ENCODE data around the gene MSH2.
"Not testable (repeated sequence)": the region's sequence is repeated elsewhere in the genome, so short reads cannot be mapped to it uniquely, and the experiment has no call there.

The MSH2 gene

DNA sequence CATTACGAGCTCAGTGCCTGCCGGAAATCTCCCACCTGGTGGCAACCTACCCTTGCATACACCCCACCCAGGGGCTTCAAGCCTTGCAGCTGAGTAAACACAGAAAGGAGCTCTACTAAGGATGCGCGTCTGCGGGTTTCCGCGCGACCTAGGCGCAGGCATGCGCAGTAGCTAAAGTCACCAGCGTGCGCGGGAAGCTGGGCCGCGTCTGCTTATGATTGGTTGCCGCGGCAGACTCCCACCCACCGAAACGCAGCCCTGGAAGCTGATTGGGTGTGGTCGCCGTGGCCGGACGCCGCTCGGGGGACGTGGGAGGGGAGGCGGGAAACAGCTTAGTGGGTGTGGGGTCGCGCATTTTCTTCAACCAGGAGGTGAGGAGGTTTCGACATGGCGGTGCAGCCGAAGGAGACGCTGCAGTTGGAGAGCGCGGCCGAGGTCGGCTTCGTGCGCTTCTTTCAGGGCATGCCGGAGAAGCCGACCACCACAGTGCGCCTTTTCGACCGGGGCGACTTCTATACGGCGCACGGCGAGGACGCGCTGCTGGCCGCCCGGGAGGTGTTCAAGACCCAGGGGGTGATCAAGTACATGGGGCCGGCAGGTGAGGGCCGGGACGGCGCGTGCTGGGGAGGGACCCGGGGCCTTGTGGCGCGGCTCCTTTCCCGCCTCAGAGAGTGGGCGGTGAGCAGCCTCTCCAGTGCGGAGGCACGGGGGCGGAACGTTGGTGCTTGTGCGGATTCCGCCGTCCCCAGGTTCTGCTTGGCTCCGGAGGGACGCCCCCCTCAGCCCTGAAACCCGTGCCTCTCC lies at the start of gene MSH2:
Gene MSH2 (plus strand): TSS at position 352 of the 804 bp plus-strand sequence. CDS start 36 bp downstream, at position 388.
- DNase-seq, result peak; percentile 90

DNA sequence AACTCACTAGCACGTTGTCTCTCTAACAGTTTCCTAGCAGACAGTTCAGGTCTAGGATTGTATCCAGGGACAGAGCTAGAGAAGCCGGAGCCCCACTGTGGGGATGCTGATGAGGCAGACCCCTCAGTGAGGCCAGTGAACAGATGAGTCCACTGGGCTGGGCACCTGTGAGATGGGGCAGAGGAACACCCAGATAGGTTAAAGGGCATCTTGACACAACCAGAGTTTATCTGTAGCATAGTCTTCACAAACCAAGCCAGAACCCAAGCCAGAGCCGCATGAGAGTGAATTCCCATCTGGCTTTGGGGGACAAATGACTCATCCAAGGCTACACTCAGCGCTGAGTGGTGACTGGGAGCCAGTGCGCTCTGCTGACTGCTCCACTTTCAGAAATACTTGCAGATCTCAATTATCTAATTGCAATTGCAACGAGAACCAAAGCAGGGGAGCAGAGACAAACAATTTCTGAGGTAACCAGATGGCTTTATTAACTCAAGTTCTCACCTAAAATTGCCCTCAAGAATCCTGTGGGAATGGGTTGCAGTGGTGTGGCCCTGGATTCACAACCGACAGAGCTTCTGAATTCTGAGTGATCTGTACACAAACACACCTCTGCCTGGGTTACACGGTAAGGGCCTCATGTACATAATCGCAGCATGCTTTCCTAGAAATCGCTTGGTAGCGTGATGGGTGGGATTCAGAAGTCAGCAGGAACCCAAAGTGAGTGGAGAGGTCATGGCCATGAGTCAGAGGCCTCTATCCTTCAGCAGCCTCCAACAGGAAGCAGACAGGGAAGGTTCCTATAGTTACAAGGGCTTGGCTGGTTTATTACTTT lies 48.7 kb upstream of the MSH2 start:
- DNase-seq, result no peak

DNA sequence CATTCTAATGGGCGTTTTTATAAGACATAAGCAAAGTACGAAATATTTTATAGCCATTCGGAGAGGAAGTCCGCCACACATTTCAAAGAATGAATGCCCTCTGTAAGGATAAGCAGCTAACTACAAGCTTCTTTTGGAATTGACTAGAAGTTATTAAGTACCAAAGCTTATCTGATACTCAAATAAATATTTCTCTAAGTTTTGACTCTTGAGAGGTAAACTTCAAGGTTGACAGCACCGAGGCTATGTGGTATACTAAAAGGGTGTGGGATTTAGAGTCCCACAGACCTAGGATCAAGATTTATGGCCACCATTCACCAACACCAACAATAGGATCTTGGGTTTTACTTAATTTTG lies 48.1 kb upstream of the MSH2 start:
- DNase-seq, result no peak

DNA sequence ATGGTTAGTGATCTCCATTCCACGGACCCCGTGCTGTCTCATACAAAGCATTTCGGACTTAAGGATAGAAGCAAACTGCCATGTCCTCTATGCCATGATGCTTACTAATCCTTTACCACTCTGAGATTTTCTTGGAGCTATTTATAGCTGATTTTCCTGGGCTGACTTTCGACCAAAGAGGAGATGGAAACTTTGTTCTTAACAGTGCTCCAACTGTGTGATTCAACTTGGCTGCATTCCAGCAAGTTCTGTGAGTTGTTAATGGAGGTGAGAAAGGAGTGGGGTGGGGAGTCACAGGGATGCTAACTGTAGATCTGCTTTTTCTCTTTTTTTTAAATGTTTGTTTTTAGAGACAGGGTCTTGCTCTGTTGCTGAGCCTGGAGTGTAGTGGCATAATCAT lies 45.5 kb upstream of the MSH2 start:
- DNase-seq, result no peak

DNA sequence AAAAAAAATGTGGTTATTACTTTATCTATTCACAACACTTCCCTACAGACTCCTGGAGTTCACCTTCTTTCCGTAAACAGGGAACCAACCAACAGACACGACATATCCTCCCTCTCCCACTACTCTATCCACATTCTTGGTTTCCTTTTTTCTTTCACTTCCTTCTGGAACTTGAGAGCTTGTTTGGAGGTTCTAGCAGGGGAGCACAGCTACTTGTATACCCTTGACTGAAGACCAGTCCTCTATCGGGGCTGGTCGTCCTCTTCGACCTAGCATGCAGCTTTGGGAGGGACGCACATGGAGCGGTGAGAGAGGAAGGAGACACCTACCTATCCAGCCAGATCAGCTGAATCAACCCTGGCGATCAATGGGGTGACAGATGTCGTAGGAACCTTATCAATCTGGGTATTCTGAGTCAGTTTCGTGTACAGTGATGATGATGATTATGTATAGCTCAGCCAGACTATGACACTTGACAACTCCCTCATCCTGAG lies 43.5 kb upstream of the MSH2 start:
- DNase-seq, result no peak

DNA sequence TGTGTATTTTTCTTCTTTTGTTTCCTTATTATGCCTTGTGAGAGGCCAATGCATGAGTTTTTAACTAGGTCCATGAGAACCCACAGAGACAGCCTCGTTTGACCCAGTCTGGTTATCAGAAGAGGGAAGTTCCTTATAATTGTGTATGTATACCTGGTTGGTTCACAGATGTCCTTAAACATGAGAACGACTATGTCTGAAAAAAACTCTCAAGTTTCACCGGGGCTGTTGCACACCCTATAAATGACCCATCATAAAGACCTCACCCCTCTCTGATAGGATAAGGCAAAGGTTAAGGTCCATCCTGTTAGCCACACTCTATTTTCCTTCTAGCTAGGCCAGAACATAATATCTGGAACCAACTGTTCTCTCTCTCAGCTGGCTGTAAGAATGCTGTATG lies 42.7 kb upstream of the MSH2 start:
- DNase-seq, result no peak

DNA sequence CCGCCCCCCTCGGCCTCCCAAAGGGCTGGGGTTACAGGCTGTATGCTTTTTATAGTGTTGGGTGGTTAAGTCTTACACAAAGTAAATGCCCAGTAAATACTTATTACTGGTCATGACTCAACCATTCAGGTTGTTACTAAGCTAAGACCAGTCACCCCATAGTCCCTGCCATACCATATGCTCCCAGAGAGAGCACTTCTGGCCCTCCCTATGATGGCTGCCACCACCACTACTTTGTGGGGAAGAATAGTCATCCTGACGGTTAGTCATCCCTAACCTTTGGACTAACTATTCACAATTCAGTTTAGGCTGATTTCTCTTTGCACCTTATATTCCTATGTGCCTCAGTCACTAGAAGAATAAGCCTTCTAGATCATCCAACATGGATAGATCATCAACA lies 42.0 kb upstream of the MSH2 start:
- no peak for DNase-seq

DNA sequence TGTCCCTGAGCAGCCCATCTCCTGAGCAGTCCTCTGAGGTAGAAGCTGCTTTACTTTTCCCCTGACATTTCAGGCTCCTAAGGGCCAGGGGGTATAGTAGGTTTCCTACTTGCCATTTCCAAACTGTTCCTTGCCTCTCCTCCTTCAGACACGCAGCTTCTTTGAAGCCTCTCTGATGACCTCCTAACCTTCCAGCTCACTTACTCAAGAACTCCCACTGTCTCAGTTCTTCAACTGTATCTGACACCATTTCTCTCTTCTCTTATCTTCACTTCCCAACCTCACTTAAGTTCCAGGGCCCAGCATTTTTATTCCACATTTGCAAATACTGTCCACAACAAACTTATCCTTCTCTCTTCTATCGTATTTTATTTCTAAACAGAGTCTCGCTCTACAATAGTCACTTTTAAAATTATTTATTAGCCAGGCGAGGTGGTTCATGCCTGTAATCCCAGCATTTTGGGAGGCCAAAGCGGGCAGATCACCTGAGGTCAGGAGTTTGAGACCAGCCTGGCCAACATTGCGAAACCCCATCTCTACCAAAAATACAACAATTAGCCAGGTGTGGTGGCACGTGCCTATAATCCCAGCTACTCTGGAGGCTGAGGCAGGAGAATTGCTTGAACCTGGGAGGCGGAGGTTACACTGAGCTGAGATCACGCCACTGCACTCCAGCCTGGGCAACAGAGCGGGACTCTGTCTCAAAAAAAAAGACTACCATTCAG lies 41.3 kb upstream of the MSH2 start:
- not testable (repeated sequence) for DNase-seq

DNA sequence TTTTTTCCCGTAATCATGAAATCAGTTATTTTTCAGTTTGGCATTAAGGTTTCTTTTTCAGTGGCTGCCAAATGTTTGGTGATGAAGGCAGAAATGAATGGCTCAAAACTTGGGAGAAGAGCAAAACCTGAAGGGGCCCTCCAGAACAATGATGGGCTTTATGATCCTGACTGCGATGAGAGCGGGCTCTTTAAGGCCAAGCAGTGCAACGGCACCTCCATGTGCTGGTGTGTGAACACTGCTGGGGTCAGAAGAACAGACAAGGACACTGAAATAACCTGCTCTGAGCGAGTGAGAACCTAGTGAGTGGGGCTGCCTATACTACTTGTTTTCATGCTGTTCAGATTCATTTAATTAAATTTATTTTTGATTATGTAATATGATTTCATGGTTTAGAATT lies 29.2 kb upstream of the MSH2 start:
- DNase-seq, result peak; percentile 40

DNA sequence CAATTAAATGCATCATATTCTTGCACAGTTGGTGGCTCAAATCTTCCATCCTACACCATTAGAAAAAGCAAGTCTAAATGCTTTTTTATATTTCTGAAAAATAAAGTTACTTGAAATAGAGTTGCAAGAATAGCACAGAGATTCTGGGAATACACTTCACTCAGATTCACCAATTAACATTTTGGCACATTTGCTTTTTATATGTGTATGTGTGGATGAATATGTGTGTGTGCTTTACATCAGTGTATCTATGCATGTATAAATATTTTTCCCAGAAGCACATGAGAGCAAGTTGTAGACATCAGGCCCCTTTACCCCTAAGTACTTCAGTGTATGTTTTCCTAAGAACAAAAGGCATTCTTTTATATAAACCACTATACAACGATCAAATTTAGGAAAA lies 27.6 kb upstream of the MSH2 start:
- DNase-seq, result no peak

DNA sequence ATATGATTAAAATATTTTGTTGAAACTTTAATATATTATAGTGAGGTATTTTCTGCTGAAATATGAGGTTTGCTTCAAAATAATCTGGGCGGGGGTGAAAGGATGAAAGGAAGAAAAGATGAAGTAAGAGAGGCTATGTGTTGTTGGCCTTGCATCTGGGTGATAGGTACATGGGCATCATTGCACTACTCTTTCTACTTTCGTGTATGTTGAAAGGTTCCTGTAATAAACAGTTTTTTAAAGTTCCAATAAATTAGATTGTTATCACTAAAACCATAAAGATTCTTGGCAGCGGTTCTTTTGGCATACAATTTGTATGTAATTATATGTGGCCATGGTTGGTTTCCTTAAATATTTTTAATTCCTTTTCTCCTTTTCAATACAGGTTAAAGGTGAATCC lies 23.6 kb upstream of the MSH2 start:
- no peak for DNase-seq

DNA sequence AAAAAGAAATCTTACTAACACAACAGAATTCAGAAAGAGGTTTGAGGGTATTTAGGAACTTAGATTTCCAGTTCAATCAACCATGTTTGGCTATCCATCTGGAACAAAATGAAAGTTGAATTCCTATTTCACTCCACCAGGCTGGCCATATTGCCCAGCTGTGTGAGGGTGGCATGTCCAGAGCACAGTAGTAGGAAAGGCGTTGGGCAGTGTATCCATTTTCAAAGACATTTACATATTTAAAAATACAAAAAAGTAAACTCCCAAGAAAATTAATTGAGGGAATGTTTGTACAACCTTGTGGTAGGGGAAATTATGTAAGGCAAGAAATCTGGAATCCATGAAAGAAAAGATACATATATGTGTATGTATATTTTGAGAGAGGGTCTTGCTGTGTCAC lies 21.5 kb upstream of the MSH2 start:
- DNase-seq, result no peak

DNA sequence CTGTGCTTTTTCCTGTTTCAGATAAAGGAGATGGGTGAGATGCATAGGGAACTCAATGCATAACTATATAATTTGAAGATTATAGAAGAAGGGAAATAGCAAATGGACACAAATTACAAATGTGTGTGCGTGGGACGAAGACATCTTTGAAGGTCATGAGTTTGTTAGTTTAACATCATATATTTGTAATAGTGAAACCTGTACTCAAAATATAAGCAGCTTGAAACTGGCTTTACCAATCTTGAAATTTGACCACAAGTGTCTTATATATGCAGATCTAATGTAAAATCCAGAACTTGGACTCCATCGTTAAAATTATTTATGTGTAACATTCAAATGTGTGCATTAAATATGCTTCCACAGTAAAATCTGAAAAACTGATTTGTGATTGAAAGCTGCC lies 16.4 kb upstream of the MSH2 start:
- DNase-seq, result no peak

DNA sequence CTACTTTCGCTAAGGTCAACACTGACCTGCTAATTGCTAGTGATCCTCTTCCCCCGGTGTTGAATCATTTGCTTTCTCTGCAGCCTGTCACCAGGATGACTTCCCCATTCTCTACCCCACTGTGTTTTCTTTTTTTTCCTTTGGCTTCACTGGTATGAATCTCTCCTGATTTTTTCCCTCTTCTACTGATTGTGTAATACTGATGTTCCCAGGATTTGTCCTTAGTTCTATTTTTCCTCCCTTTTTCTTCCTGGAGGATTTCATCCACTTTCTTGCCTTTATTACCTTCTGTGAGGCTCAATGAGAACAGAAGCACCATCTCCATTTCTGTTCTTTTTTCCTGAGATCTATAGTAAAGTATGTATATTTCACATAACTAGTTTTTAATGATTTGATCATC lies 14.1 kb upstream of the MSH2 start:
- DNase-seq, result no peak

DNA sequence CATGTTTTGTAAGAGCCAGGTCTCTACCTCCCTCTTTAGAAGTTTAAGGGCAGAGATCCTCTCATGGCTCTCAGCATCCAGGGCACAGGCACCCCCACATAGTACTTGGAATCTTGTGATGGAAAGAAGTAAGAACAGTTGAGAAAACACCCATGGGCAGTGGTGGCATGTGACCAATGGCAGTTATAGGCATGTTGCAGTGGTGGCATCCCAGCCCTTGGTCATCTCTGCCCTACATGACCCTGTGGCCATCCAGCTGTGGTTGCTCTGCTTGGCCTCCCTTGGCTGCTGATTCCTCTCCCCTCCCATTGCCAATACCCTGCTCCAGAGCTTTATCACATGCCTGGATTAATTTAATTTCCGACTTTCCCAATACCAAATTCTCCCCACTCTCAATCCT lies 13.3 kb upstream of the MSH2 start:
- no peak for DNase-seq

DNA sequence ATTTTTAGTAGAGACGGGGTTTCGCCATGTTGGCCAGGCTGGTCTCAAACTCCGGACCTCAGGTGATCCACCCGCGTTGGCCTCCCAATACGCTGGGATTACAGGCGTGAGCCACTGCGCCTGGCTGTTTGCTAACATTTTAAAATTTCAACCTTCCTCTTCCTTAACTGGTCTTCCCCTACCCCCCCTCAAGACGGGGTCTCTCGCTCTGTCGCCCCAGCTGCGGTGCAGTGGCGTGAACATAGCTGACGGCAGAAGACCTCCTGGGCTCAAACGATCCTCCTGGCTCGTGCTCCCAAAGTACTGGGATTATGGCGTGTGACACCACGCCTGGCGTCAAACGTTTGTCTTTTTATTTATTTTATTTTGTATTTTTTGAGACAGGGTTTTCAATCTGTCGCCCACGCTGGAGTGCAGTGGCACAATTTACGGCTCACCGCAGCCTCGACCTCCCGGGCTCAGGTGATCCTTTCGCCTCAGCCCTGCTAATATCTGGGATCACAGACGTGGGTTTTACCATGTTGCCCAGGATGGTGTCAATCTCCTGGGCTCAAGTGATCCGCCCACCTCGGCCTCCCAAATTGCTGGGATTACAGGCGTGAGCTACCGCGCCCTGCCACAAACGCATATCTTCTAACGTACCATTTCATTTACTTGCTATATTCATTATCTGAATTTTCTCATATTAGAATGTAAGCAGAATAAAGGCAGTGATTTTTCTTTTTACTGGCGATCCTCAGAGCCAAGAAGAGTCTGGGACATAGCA lies 984 bp upstream of the MSH2 start:
- DNase-seq, result no peak

DNA sequence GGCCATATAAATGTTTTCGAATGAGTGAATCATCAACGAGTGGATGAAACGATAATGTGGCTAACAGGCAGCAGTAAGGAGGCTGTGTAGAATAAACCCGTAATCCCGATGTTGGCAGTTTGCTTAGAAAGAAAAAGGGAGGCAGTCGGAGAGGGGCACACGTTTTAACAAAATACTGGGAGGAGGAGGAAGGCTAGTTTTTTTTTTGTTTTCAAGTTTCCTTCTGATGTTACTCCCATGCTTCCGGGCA lies 476 bp upstream of the MSH2 start:
- DNase-seq, result no peak

DNA sequence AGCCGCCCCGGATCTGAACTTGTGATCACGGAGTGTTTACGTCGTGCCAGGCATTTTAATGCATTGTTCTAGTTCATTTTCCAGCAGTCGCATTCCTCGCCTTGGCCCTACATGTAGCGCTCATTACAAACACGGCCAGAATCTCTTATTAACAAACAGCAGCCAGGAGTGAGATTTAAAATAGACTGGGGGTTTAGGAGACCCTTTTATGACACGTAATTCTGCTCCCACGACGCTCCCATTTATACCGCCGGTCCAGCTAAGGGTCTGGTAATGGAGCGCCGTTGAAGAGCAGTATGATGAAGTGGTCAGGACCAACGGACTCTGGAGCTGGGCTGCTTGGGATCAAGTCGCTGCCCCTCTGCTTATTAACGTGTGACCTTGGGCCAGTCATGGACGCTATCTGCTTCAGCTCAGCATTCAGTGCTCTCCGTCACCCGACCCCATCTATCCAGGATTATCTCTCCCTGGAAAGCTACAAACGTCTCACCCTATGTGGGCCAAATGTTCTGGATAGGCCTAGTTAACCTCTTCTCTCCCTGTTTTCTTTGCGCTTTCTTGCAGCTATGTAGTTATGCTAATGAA lies 745 bp downstream of the MSH2 start:
- no peak for DNase-seq

DNA sequence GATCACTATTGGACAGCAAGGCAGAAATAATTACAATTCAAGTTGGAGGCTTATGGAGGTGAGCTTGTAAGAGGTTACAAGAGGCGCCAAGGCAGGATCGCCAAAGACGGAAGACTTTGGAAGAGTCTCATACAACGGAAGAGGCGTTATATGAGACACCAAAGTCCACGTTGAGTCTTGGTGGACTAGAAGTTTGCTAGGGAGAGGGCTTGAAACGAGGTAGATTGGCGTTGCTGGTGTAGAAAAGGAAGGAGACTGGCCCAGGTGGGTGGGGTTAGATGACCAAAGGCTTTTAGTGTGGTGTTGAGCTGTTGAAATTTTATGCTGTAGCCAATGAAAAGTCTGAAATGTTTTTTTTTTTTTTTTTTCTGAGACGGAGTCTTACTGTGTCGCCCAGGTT lies 1.4 kb downstream of the MSH2 start:
- DNase-seq, result no peak

DNA sequence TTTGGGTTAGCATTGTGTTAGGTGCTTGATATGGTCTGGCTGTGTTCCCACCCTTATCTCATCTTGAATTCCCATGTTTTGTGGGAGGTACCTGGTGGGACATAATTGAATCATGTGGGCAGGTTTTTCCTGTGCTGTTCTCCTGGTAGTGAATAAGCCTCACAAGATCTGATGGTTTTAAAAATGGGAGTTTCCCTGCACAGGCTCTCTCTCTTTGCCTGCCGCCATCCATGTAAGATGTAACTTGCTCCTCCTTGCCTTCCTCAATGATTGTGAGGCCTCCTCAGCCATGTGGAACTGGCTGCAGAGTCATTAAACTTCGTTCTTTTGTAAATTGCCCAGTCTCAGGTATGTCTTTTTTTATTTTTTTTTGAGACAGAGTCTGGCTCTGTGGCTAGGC lies 2.8 kb downstream of the MSH2 start:
- DNase-seq, result no peak

DNA sequence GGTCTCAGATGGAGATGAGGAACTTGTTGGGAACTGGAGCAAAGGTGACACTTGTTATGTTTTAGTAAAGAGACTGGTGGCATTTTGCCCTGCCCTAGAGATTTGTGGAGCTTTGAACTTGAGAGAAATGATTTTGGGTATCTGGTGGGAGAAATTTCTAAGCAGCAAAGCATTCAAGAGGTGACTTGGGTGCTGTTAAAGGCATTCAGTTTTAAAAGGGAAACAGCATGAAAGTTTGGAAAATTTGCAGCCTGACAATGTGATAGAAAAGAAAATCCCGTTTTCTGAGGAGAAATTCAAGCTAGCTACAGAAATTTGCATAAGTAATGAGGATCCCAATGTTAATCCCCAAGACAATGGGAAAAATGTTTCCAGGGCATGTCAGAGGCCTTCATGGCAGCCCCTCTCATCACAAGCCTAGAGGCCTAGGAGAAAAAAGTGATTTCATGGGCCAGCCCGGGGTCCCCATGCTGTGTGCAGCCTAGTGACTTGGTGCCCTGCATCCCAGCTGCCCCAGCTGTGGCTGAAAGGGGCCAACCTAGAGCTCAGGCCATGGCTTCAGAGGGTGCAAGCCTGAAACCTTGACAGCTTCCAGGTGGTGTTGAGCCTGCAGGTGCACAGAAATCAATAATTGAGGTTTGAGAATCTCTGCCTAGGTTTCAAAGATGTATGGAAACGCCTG lies 3.8 kb downstream of the MSH2 start:
- DNase-seq, result not testable (repeated sequence)

DNA sequence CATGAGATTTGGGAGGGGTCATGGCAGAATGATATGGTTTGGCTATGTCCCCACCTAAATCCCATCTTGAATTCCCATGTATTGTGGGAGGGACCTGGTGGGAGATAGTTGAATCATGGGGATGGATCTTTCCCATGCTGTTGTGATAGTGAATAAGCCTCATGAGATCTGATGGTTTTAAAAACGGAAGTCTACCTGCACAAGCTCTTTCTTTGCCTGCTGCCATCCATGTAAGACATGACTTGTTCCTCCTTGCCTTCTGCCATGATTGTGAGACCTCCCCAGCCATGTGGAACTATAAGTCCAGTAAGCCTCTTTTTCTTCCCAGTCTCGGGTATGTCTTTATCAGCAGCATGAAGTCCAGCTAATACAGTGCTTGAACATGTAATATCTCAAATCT lies 5.0 kb downstream of the MSH2 start:
- DNase-seq, result not testable (repeated sequence)

All from 8988T (cell line).